ENCODE data around the gene RSBN1. TPM values are rescaled to one million over a fixed set of nuclear protein-coding genes. Genes with fewer than 3 reads are reported as not detected.

RSBN1 gene
- total RNA-seq, 1 experiment from 2014 or later = 16.6 TPM

GRCh38 chr1:113858982-113859381, 46.7 kb upstream of the RSBN1 start:
- Histone ChIP-seq H3K27me3 (ENCODE audit: insufficient read depth, low read length) (no peaks in the 10 kb centered on the region), H3K27ac (ENCODE audit: low read depth, low read length) (no peak overlapping the region), H2AFZ (ENCODE audit: low read depth, low read length, poor library complexity, severe bottlenecking) (peak overlapping the region; percentile 47), H3K4me1 (ENCODE audit: control insufficient read depth in 1 of 2, insufficient read depth in 2 of 2, low read length in 2 of 2) (peaks cover 0 to 6% of the 10 kb centered on the region in 2 experiments; a peak in 1 of 4 replicates), H3K9me3 (ENCODE audit: control insufficient read depth in 1 of 2, insufficient read depth in 1 of 2, low read depth in 1 of 2, low read length in 2 of 2) (no peaks in the 10 kb centered on the region), H4K20me1 (ENCODE audit: insufficient read depth) (no peaks in the 10 kb centered on the region), H3K4me2 (ENCODE audit: low read length) (no peak overlapping the region), H3K4me3 (replicated peaks in 1 of 2; ENCODE audit: low read depth in 1 of 2, low read length in 2 of 2) (no peak overlapping the region), H3K9me2 (ENCODE audit: insufficient read depth) (no peaks in the 10 kb centered on the region), H3K79me2 (ENCODE audit: insufficient read depth, low read length) (no peaks in the 10 kb centered on the region), H3K36me3 (ENCODE audit: control insufficient read depth in 1 of 2, insufficient read depth in 2 of 2, low read length in 2 of 2) (no peaks in the 10 kb centered on the region), H3K9ac (ENCODE audit: low read length) (no peak overlapping the region)
- no peak for TF ChIP-seq JUND (IDR thresholded peaks at IDR 0.05)
- TF ChIP-seq YY1 (IDR thresholded peaks at IDR 0.05; ENCODE audit: extremely low read depth, insufficient replicate concordance, low read depth, low read length) = no peak
- no peak for TF ChIP-seq SRF (IDR thresholded peaks at IDR 0.05; ENCODE audit: low read depth)
- no peak for TF ChIP-seq ELF1 (IDR thresholded peaks at IDR 0.05; ENCODE audit: borderline replicate concordance, low read depth)
- no peak for TF ChIP-seq POLR2AphosphoS5 (IDR thresholded peaks at IDR 0.05; ENCODE audit: low read depth, low read length)
- no TSS peak for BruUV-seq (replicated peaks)
- DNase-seq (ENCODE audit: low read depth, low spot score) = no peak
- ATAC-seq = no peak
- ChIA-PET CTCF (no interaction called here), RAD21 (ENCODE audit: low non-redundant PET in 1 of 2, low total read pairs in 2 of 2, uncharacterized antibody in 2 of 2, unreplicated experiment in 2 of 2) (no interaction called here), POLR2A (no interaction called here)
- intact Hi-C loops (cut with micrococcal nuclease) = no loop called here

GRCh38 chr1:113858418-113858817, 46.1 kb upstream of the RSBN1 start:
- intact Hi-C loops (cut with micrococcal nuclease) = no loop called here
- no peak for TF ChIP-seq EZH2 (IDR thresholded peaks at IDR 0.05)
- TF ChIP-seq RAD21 (IDR thresholded peaks at IDR 0.05; ENCODE audit: low read depth) = no peak
- TF ChIP-seq ZFX (IDR thresholded peaks at IDR 0.05) = no peak
- Histone ChIP-seq H3K27me3 (ENCODE audit: insufficient read depth, low read length) (no peaks in the 10 kb centered on the region), H3K9ac (ENCODE audit: low read length) (no peak overlapping the region), H3K9me2 (ENCODE audit: insufficient read depth) (no peaks in the 10 kb centered on the region), H4K20me1 (ENCODE audit: insufficient read depth) (no peaks in the 10 kb centered on the region), H3K4me3 (replicated peaks in 1 of 2; ENCODE audit: low read depth in 1 of 2, low read length in 2 of 2) (no peak overlapping the region), H3K36me3 (ENCODE audit: control insufficient read depth in 1 of 2, insufficient read depth in 2 of 2, low read length in 2 of 2) (no peaks in the 10 kb centered on the region), H3K9me3 (ENCODE audit: control insufficient read depth in 1 of 2, insufficient read depth in 1 of 2, low read depth in 1 of 2, low read length in 2 of 2) (no peaks in the 10 kb centered on the region), H2AFZ (ENCODE audit: low read depth, low read length, poor library complexity, severe bottlenecking) (no peak overlapping the region), H3K79me2 (ENCODE audit: insufficient read depth, low read length) (no peaks in the 10 kb centered on the region), H3K4me1 (ENCODE audit: control insufficient read depth in 1 of 2, insufficient read depth in 2 of 2, low read length in 2 of 2) (peaks cover 0 to 6% of the 10 kb centered on the region in 2 experiments; a peak in 1 of 4 replicates), H3K27ac (ENCODE audit: low read depth, low read length) (no peak overlapping the region), H3K4me2 (ENCODE audit: low read length) (no peak overlapping the region)
- DNase-seq (ENCODE audit: low read depth, low spot score) (no peak), ATAC-seq (no peak)
- POLR2A ChIA-PET = no interaction called here
- CTCF ChIA-PET = no interaction called here
- BruUV-seq (replicated peaks) = no TSS peak
- RAD21 ChIA-PET (ENCODE audit: low non-redundant PET in 1 of 2, low total read pairs in 2 of 2, uncharacterized antibody in 2 of 2, unreplicated experiment in 2 of 2) = no interaction called here
